ENCODE measurements around the gene AGAP1.

- TF ChIP-seq POLR2A (IDR thresholded peaks at IDR 0.05) (no peak), CTCF (IDR thresholded peaks at IDR 0.05) (no peak)
Measured at GRCh38 chr2:235698491-235698890, 204.6 kb downstream of the AGAP1 start.
